Keratinocyte (primary cell): Measurements from ENCODE around the gene SH3D19. TPM values are rescaled to one million over a fixed set of nuclear protein-coding genes. Genes with fewer than 3 reads are reported as not detected.
"Not testable (repeated sequence)": the region's sequence is repeated elsewhere in the genome, so short reads cannot be mapped to it uniquely, and the experiment has no call there.

Source experiments
- DNase-seq: peaks from one replicate; pipeline ENCODE4 v3.0.0-alpha.2; 2011; ENCODE audit warnings: low read depth, missing footprints, low spot score
- FAIRE-seq: peaks from 2 replicates; lab custom pipeline; 2011; peaks lifted over from hg19 to GRCh38; lab: Jason Lieb, UNC
- H2AFZ ChIP-seq: 2 replicates; pipeline ENCODE4 v1.6.0; 2012; ENCODE audit warnings: low read length, control low read depth, inconsistent platforms; ENCODE audit not compliant: control insufficient read depth
- H3K27ac ChIP-seq: 2 replicates; pipeline ENCODE4 v1.5.1; 2011; ENCODE audit warnings: low read length; ENCODE audit not compliant: control insufficient read depth, insufficient read depth
- H3K27me3 ChIP-seq: 3 replicates; pipeline ENCODE4 v1.6.0; 2011; ENCODE audit warnings: low read length; ENCODE audit not compliant: control insufficient read depth, insufficient read depth; ENCODE audit errors: extremely low read depth
- H3K36me3 ChIP-seq, 2 experiments: 2 replicates in 1 of 2; 3 replicates in 1 of 2; pipeline ENCODE4 v1.5.1; 2011; ENCODE audit warnings: low read length in 2 of 2, mild to moderate bottlenecking in 1 of 2; ENCODE audit not compliant: control insufficient read depth in 2 of 2, insufficient read depth in 2 of 2; ENCODE audit errors: extremely low read depth in 1 of 2
- H3K4me1 ChIP-seq: 3 replicates; pipeline ENCODE4 v1.5.1; 2011; ENCODE audit warnings: low read length; ENCODE audit not compliant: control insufficient read depth, insufficient read depth; ENCODE audit errors: extremely low read depth
- H3K4me2 ChIP-seq: 3 replicates; pipeline ENCODE4 v1.6.0; 2011; ENCODE audit warnings: low read depth, low read length; ENCODE audit not compliant: control insufficient read depth, insufficient read depth; ENCODE audit errors: extremely low read depth
- H3K4me3 ChIP-seq, 3 experiments: fragments of 200-600 bp in 1 of 3; sonication (generic) in 1 of 3; 2 replicates in 2 of 3; 3 replicates in 1 of 3; pipeline ENCODE4 v1.5.1; 2011 to 2016; ENCODE audit warnings: low read length in 3 of 3, mild to moderate bottlenecking in 3 of 3, control low read depth in 2 of 3, inconsistent platforms in 1 of 3, low read depth in 1 of 3, mixed read lengths in 1 of 3, mixed run types in 1 of 3, moderate library complexity in 1 of 3; ENCODE audit not compliant: control insufficient read depth in 2 of 3, insufficient read depth in 2 of 3; ENCODE audit errors: extremely low read depth in 1 of 3
- H3K79me2 ChIP-seq: 2 replicates; pipeline ENCODE4 v1.6.0; 2012; ENCODE audit warnings: low read length; ENCODE audit not compliant: control insufficient read depth, insufficient read depth
- H3K9ac ChIP-seq: 3 replicates; pipeline ENCODE4 v1.6.0; 2011; ENCODE audit warnings: low read length; ENCODE audit not compliant: control insufficient read depth, insufficient read depth; ENCODE audit errors: extremely low read depth
- H3K9me1 ChIP-seq: 3 replicates; pipeline ENCODE4 v1.6.0; 2011; ENCODE audit warnings: low read length; ENCODE audit not compliant: control insufficient read depth, insufficient read depth; ENCODE audit errors: extremely low read depth
- H3K9me3 ChIP-seq: 2 replicates; pipeline ENCODE4 v1.5.1; 2012; ENCODE audit warnings: low read depth, low read length; ENCODE audit not compliant: control insufficient read depth
- H4K20me1 ChIP-seq: 3 replicates; pipeline ENCODE4 v1.6.0; 2011; ENCODE audit warnings: low read length; ENCODE audit not compliant: control insufficient read depth, insufficient read depth; ENCODE audit errors: extremely low read depth
- CTCF ChIP-seq, 3 experiments: IDR thresholded peaks in 1 of 3; conservative IDR thresholded peaks in 1 of 3; optimal IDR thresholded peaks in 1 of 3; 2 replicates in 2 of 3; 3 replicates in 1 of 3; pipeline versions ENCODE3 to v1.5.1; 2011; ENCODE audit warnings: low read length in 3 of 3, mild to moderate bottlenecking in 3 of 3, moderate library complexity in 2 of 3, control low read depth in 1 of 3, inconsistent platforms in 1 of 3; ENCODE audit not compliant: insufficient read depth in 2 of 3; ENCODE audit errors: extremely low read depth in 1 of 3
- EZH2 ChIP-seq: IDR thresholded peaks from one replicate; pipeline ENCODE4 v1.6.1; 2012; ENCODE audit warnings: inconsistent platforms, mild to moderate bottlenecking, low read length, moderate library complexity
- dilution Hi-C: fragments of 300-500 bp; cut with MboI; formaldehyde crosslinking; loops from one replicate; pipeline ENCODE4 v1.7.0; 2020; ENCODE audit warnings: low sequenced_read_pairs; ENCODE audit not compliant: extremely low pct_ligation_motif_present
- polyA plus RNA-seq, 5 experiments: library from polyadenylated mRNA; depleted of rRNA in 3 of 5; stranded (reverse) in 3 of 5; stranded (forward) in 1 of 5; unstranded in 1 of 5; fragments of >200 nt; gene quantifications; 1 replicate in 1 of 5; 2 replicates in 3 of 5; 3 replicates in 1 of 5; pipeline versions ENCODE4 v1.2.1 to v1.2.3, GENCODE V29; 2011 to 2012; ENCODE audit warnings: missing spikeins in 2 of 5, low read depth in 1 of 5, low replicate concordance in 1 of 5

SH3D19 gene
- polyA plus RNA-seq, 1 donor (not counting 4 experiments of a cell fraction or from before 2014, with no cell fraction given), result 24.8 TPM

DNA sequence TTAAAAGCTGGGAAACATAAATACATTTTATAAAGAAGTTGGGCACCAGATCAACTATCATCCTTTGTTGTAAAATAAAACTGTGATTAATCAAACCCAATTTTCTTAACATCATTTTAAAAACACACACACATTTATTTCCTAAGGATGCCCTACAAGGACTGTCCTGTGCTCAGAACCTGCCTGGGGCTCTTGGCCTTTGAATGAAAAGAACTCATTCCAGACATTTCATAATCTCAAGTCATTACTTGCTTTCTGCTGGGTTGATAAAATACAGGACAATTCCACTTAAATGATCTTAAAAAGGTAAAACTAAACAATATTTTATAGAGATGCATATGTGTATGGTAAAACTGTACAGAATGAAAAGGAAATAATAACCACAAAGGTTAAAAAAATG is 2.8 kb downstream of the SH3D19 start:
- FAIRE-seq (peak; percentile 80), DNase-seq (no peak)
- Histone ChIP-seq H4K20me1 (no peaks in the 10 kb centered on the region), H3K27me3 (no peaks in the 10 kb centered on the region), H3K9ac (no peak overlapping the region), H3K4me2 (peak overlapping the region; percentile 98), H3K27ac (peak overlapping the region; percentile 89), H3K9me1 (no peaks in the 10 kb centered on the region), H3K36me3 (peaks cover 0 to 2% of the 10 kb centered on the region in 2 experiments), H2AFZ (no peak overlapping the region), H3K9me3 (no peaks in the 10 kb centered on the region), H3K79me2 (peaks cover 57% of the 10 kb centered on the region), H3K4me1 (peaks cover 20% of the 10 kb centered on the region), H3K4me3 (peak overlapping the region; percentile 36 to 86 (median 55))
- TF ChIP-seq EZH2, result no peak
- no peak for TF ChIP-seq CTCF (optimal IDR thresholded peaks at IDR 0.05 in 1 of 3, IDR thresholded peaks at IDR 0.05 in 1 of 3, conservative IDR thresholded peaks at IDR 0.05 in 1 of 3; ENCODE audit: extremely low read depth in 1 of 3, insufficient read depth in 2 of 3, low read length in 3 of 3)
- dilution Hi-C loops, result no loop called here

- H3K9me3 ChIP-seq, H3K27ac ChIP-seq, FAIRE-seq, H3K27me3 ChIP-seq, H3K9me1 ChIP-seq, H4K20me1 ChIP-seq, H3K4me3 ChIP-seq, H2AFZ ChIP-seq, H3K9ac ChIP-seq, DNase-seq, dilution Hi-C loops, H3K36me3 ChIP-seq: not testable (repeated sequence)
- Histone ChIP-seq H3K79me2 (peaks cover 61% of the 10 kb centered on the region), H3K4me2 (peak overlapping the region; percentile 98), H3K4me1 (peaks cover 20% of the 10 kb centered on the region)
These were observed 3.2 kb downstream of the SH3D19 start for GRCh38 chr4:151322161-151322560.

DNA sequence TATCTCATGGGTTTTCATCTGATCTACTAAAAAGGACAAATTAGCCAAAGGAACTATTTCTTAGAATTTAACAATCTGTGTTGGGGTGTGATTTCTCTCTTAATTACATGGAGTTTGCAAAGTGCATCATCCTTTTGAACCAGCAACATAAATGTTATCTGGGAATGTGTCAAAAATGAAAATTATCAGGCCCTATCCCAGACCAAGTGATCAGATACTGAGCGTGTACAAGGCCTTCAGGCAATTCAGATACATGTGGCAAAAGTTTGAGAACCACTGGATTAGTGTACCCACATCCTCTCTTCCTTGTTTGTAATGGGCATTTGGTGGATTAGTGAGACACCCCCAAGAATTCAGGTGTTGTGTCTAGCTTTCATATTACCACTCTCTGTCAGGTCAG is 3.8 kb downstream of the SH3D19 start:
- TF ChIP-seq EZH2 (no peak), CTCF (optimal IDR thresholded peaks at IDR 0.05 in 1 of 3, IDR thresholded peaks at IDR 0.05 in 1 of 3, conservative IDR thresholded peaks at IDR 0.05 in 1 of 3; ENCODE audit: extremely low read depth in 1 of 3, insufficient read depth in 2 of 3, low read length in 3 of 3) (no peak)
- Histone ChIP-seq H2AFZ (no peak overlapping the region), H3K9me3 (no peaks in the 10 kb centered on the region), H3K27ac (no peak overlapping the region), H3K4me2 (peak overlapping the region; percentile 98), H3K36me3 (peaks cover 0 to 2% of the 10 kb centered on the region in 2 experiments), H3K4me3 (no peak overlapping the region), H3K9me1 (no peaks in the 10 kb centered on the region), H3K79me2 (peaks cover 66% of the 10 kb centered on the region), H4K20me1 (no peaks in the 10 kb centered on the region), H3K27me3 (no peaks in the 10 kb centered on the region), H3K4me1 (peaks cover 22% of the 10 kb centered on the region), H3K9ac (no peak overlapping the region)
- dilution Hi-C loops, result no loop called here
- no peak for DNase-seq
- FAIRE-seq, result no peak
